Measurements from ENCODE around the gene BBOX1. TPM values are rescaled to one million over a fixed set of nuclear protein-coding genes. Genes with fewer than 3 reads are reported as not detected.
A peak's percentile ranks its signal among the peaks of the same experiment; 100 is the strongest.

Gene BBOX1
- total RNA-seq, 1 donor from 2014 or later = not detected

GRCh38 chr11:27150098-27150497 is 109.5 kb downstream of the BBOX1 start:
- no peak overlapping the region for H3K27ac ChIP-seq
- no peak overlapping the region for H3K4me2 ChIP-seq
- H3K36me3 Mint-ChIP-seq = no peaks in the 10 kb centered on the region
- H3K27me3 Mint-ChIP-seq (ENCODE audit: insufficient read depth, low read depth) = no peaks in the 10 kb centered on the region
- no peak for DNase-seq (ENCODE audit: low spot score)
- no peaks in the 10 kb centered on the region for H3K9me3 Mint-ChIP-seq
- no peaks in the 10 kb centered on the region for H3F3A ChIP-seq (ENCODE audit: low read depth)
- no peaks in the 10 kb centered on the region for H3K27me3 ChIP-seq
- no peak overlapping the region for H3K9ac ChIP-seq
- H3K4me1 Mint-ChIP-seq = no peaks in the 10 kb centered on the region
- no peak overlapping the region for H3K4me3 ChIP-seq
- H3K36me3 ChIP-seq = no peaks in the 10 kb centered on the region
- no peaks in the 10 kb centered on the region for H3K4me1 ChIP-seq
- H3K9me3 ChIP-seq (ENCODE audit: low read depth) = no peaks in the 10 kb centered on the region
- H3K4me3 Mint-ChIP-seq = no peak overlapping the region
- no peak overlapping the region for H3K27ac Mint-ChIP-seq
- H2AFZ ChIP-seq (replicated peaks) = no peak overlapping the region
- TF ChIP-seq EZH2 (IDR thresholded peaks at IDR 0.05) = no peak
- no peak for TF ChIP-seq CTCF (IDR thresholded peaks at IDR 0.05)
- TF ChIP-seq EZH2phosphoT487 (IDR thresholded peaks at IDR 0.05) = no peak
- H3K79me2 ChIP-seq (ENCODE audit: low read depth) = no peaks in the 10 kb centered on the region
- no peaks in the 10 kb centered on the region for H4K20me1 ChIP-seq (ENCODE audit: low read depth)

- H3K27me3 ChIP-seq = no peaks in the 10 kb centered on the region
- H3K79me2 ChIP-seq (ENCODE audit: low read depth) = no peaks in the 10 kb centered on the region
- no peaks in the 10 kb centered on the region for H4K20me1 ChIP-seq (ENCODE audit: low read depth)
- no peak overlapping the region for H3K9ac ChIP-seq
- no peaks in the 10 kb centered on the region for H3K4me1 ChIP-seq
- H3K4me1 Mint-ChIP-seq = no peaks in the 10 kb centered on the region
- no peaks in the 10 kb centered on the region for H3K9me3 Mint-ChIP-seq
- no peak overlapping the region for H3K4me3 ChIP-seq
- no peak overlapping the region for H3K4me2 ChIP-seq
- peaks cover 2% of the 10 kb centered on the region for H3K27me3 Mint-ChIP-seq (ENCODE audit: insufficient read depth, low read depth)
- no peaks in the 10 kb centered on the region for H3K36me3 ChIP-seq
- no peak for DNase-seq (ENCODE audit: low spot score)
- H3K27ac Mint-ChIP-seq = no peak overlapping the region
- H3K36me3 Mint-ChIP-seq = no peaks in the 10 kb centered on the region
- H2AFZ ChIP-seq (replicated peaks) = no peak overlapping the region
- H3K9me3 ChIP-seq (ENCODE audit: low read depth) = no peaks in the 10 kb centered on the region
- no peak overlapping the region for H3K4me3 Mint-ChIP-seq
- TF ChIP-seq EZH2 (IDR thresholded peaks at IDR 0.05) (no peak), EZH2phosphoT487 (IDR thresholded peaks at IDR 0.05) (no peak), CTCF (IDR thresholded peaks at IDR 0.05) (no peak)
- no peaks in the 10 kb centered on the region for H3F3A ChIP-seq (ENCODE audit: low read depth)
- no peak overlapping the region for H3K27ac ChIP-seq
These were observed 112.5 kb downstream of the BBOX1 start for GRCh38 chr11:27153136-27153535.

- DNase-seq (ENCODE audit: low spot score) = peak; percentile 70
- H3K4me1 Mint-ChIP-seq = no peaks in the 10 kb centered on the region
- H3K27me3 ChIP-seq = no peaks in the 10 kb centered on the region
- no peak for TF ChIP-seq EZH2phosphoT487 (IDR thresholded peaks at IDR 0.05)
- TF ChIP-seq CTCF (IDR thresholded peaks at IDR 0.05) = peak; percentile 86
- no peak for TF ChIP-seq EZH2 (IDR thresholded peaks at IDR 0.05)
- no peak overlapping the region for H3K9ac ChIP-seq
- H3K9me3 Mint-ChIP-seq = no peaks in the 10 kb centered on the region
- H4K20me1 ChIP-seq (ENCODE audit: low read depth) = no peaks in the 10 kb centered on the region
- no peak overlapping the region for H3K4me2 ChIP-seq
- no peaks in the 10 kb centered on the region for H3K36me3 ChIP-seq
- H3K9me3 ChIP-seq (ENCODE audit: low read depth) = no peaks in the 10 kb centered on the region
- no peak overlapping the region for H3K27ac Mint-ChIP-seq
- H3F3A ChIP-seq (ENCODE audit: low read depth) = no peaks in the 10 kb centered on the region
- H2AFZ ChIP-seq (replicated peaks) = no peak overlapping the region
- H3K27me3 Mint-ChIP-seq (ENCODE audit: insufficient read depth, low read depth) = peaks cover 2% of the 10 kb centered on the region
- H3K4me1 ChIP-seq = no peaks in the 10 kb centered on the region
- H3K79me2 ChIP-seq (ENCODE audit: low read depth) = no peaks in the 10 kb centered on the region
- no peaks in the 10 kb centered on the region for H3K36me3 Mint-ChIP-seq
- no peak overlapping the region for H3K4me3 Mint-ChIP-seq
- H3K27ac ChIP-seq = no peak overlapping the region
- H3K4me3 ChIP-seq = no peak overlapping the region
These were observed 118.1 kb downstream of the BBOX1 start for GRCh38 chr11:27158456-27159334.

All from neural progenitor cell (in vitro differentiated cells).